ENCODE data around the gene ADAMTS3. TPM values are rescaled to one million over a fixed set of nuclear protein-coding genes. Genes with fewer than 3 reads are reported as not detected.

ADAMTS3 gene
- total and polyA plus RNA-seq, 7 experiments from 2014 or later = 0.07 TPM; not detected in 6

- ATAC-seq (no peak), DNase-seq (no peak)
- H3K9me3 ChIP-seq (ENCODE audit: control insufficient read depth in 2 of 3, low read length in 3 of 3) = peaks cover 0 to 4% (median 0%) of the 10 kb centered on the region in 3 experiments
- POLR2A ChIA-PET = no interaction called here
- H3K27me3 Mint-ChIP-seq = peaks cover 0 to 16% (median 3%) of the 10 kb centered on the region in 5 donors
- H3K27ac Mint-ChIP-seq = no peak overlapping the region
- CTCF ChIA-PET = no interaction called here
- intact Hi-C loops (cut with micrococcal nuclease) = no loop called here
- H3K4me1 Mint-ChIP-seq = no peaks in the 10 kb centered on the region
- H3K9me3 Mint-ChIP-seq = peaks cover 0 to 22% (median 5%) of the 10 kb centered on the region in 11 donors
- peaks cover 0 to 3% (median 0%) of the 10 kb centered on the region in 5 donors for H3K36me3 Mint-ChIP-seq
- H3K4me3 Mint-ChIP-seq = no peak overlapping the region
- no peaks in the 10 kb centered on the region for H3K4me1 ChIP-seq (ENCODE audit: control insufficient read depth in 2 of 2, insufficient read depth in 2 of 2, low read length in 2 of 2)
- H3K27me3 ChIP-seq (ENCODE audit: control insufficient read depth in 2 of 2, insufficient read depth in 2 of 2, low read length in 2 of 2) = no peaks in the 10 kb centered on the region
- H3K4me3 ChIP-seq (ENCODE audit: low read length) = no peak overlapping the region
- no peak overlapping the region for H3K27ac ChIP-seq (ENCODE audit: low read depth, low read length)
- no peaks in the 10 kb centered on the region for H3K36me3 ChIP-seq (ENCODE audit: control insufficient read depth in 2 of 3, insufficient read depth in 3 of 3, low read length in 3 of 3)
Observed at GRCh38 chr4:72507860-72508419, 61.1 kb downstream of the ADAMTS3 start.

GRCh38 chr4:72507167-72507566, 61.9 kb downstream of the ADAMTS3 start:
- peaks cover 0 to 16% (median 3%) of the 10 kb centered on the region in 5 donors for H3K27me3 Mint-ChIP-seq
- Histone ChIP-seq H3K27ac (ENCODE audit: low read depth, low read length) (no peak overlapping the region), H3K36me3 (ENCODE audit: control insufficient read depth in 2 of 3, insufficient read depth in 3 of 3, low read length in 3 of 3) (no peaks in the 10 kb centered on the region), H3K4me3 (ENCODE audit: low read length) (no peak overlapping the region), H3K27me3 (ENCODE audit: control insufficient read depth in 2 of 2, insufficient read depth in 2 of 2, low read length in 2 of 2) (no peaks in the 10 kb centered on the region), H3K4me1 (ENCODE audit: control insufficient read depth in 2 of 2, insufficient read depth in 2 of 2, low read length in 2 of 2) (no peaks in the 10 kb centered on the region), H3K9me3 (ENCODE audit: control insufficient read depth in 2 of 3, low read length in 3 of 3) (peaks cover 0 to 4% (median 0%) of the 10 kb centered on the region in 3 experiments)
- no peaks in the 10 kb centered on the region for H3K4me1 Mint-ChIP-seq
- POLR2A ChIA-PET = no interaction called here
- CTCF ChIA-PET = no interaction called here
- no peak overlapping the region for H3K4me3 Mint-ChIP-seq
- ATAC-seq = no peak
- H3K36me3 Mint-ChIP-seq = peaks cover 0 to 3% (median 0%) of the 10 kb centered on the region in 5 donors
- DNase-seq = no peak
- intact Hi-C loops (cut with micrococcal nuclease) = no loop called here
- peaks cover 0 to 22% (median 5%) of the 10 kb centered on the region in 11 donors for H3K9me3 Mint-ChIP-seq
- no peak overlapping the region for H3K27ac Mint-ChIP-seq

GRCh38 chr4:72505314-72505744, 63.7 kb downstream of the ADAMTS3 start:
- Mint-ChIP-seq H3K27me3 (peaks cover 0 to 16% (median 3%) of the 10 kb centered on the region in 5 donors), H3K9me3 (peaks cover 0 to 8% (median 3%) of the 10 kb centered on the region in 11 donors), H3K27ac (no peak overlapping the region), H3K36me3 (no peaks in the 10 kb centered on the region), H3K4me3 (no peak overlapping the region), H3K4me1 (no peaks in the 10 kb centered on the region)
- CTCF ChIA-PET = no interaction called here
- ATAC-seq = no peak
- no peaks in the 10 kb centered on the region for H3K36me3 ChIP-seq (ENCODE audit: control insufficient read depth in 2 of 3, insufficient read depth in 3 of 3, low read length in 3 of 3)
- POLR2A ChIA-PET = no interaction called here
- H3K4me1 ChIP-seq (ENCODE audit: control insufficient read depth in 2 of 2, insufficient read depth in 2 of 2, low read length in 2 of 2) = no peaks in the 10 kb centered on the region
- DNase-seq = no peak
- H3K27ac ChIP-seq (ENCODE audit: low read depth, low read length) = no peak overlapping the region
- peaks cover 0 to 4% (median 0%) of the 10 kb centered on the region in 3 experiments for H3K9me3 ChIP-seq (ENCODE audit: control insufficient read depth in 2 of 3, low read length in 3 of 3)
- H3K4me3 ChIP-seq (ENCODE audit: low read length) = no peak overlapping the region
- H3K27me3 ChIP-seq (ENCODE audit: control insufficient read depth in 2 of 2, insufficient read depth in 2 of 2, low read length in 2 of 2) = no peaks in the 10 kb centered on the region
- intact Hi-C loops (cut with micrococcal nuclease) = no loop called here

GRCh38 chr4:72500214-72500613, 68.8 kb downstream of the ADAMTS3 start:
- DNase-seq (no peak), ATAC-seq (no peak)
- Mint-ChIP-seq H3K36me3 (no peaks in the 10 kb centered on the region), H3K4me1 (no peaks in the 10 kb centered on the region), H3K27me3 (peaks cover 0 to 4% (median 0%) of the 10 kb centered on the region in 5 donors), H3K9me3 (peaks cover 0 to 6% (median 1%) of the 10 kb centered on the region in 11 donors), H3K4me3 (no peak overlapping the region), H3K27ac (no peak overlapping the region)
- no peaks in the 10 kb centered on the region for H3K36me3 ChIP-seq (ENCODE audit: control insufficient read depth in 2 of 3, insufficient read depth in 3 of 3, low read length in 3 of 3)
- intact Hi-C loops (cut with micrococcal nuclease) = no loop called here
- no peak overlapping the region for H3K27ac ChIP-seq (ENCODE audit: low read depth, low read length)
- ChIA-PET CTCF (no interaction called here), POLR2A (no interaction called here)
- no peaks in the 10 kb centered on the region for H3K4me1 ChIP-seq (ENCODE audit: control insufficient read depth in 2 of 2, insufficient read depth in 2 of 2, low read length in 2 of 2)
- no peaks in the 10 kb centered on the region for H3K27me3 ChIP-seq (ENCODE audit: control insufficient read depth in 2 of 2, insufficient read depth in 2 of 2, low read length in 2 of 2)
- H3K4me3 ChIP-seq (ENCODE audit: low read length) = no peak overlapping the region
- H3K9me3 ChIP-seq (ENCODE audit: control insufficient read depth in 2 of 3, low read length in 3 of 3) = no peaks in the 10 kb centered on the region

GRCh38 chr4:72496119-72496518, 72.9 kb downstream of the ADAMTS3 start:
- no peak for ATAC-seq
- Mint-ChIP-seq H3K36me3 (no peaks in the 10 kb centered on the region), H3K4me3 (no peak overlapping the region), H3K27me3 (no peaks in the 10 kb centered on the region), H3K4me1 (no peaks in the 10 kb centered on the region), H3K9me3 (peaks cover 2 to 13% (median 9%) of the 10 kb centered on the region in 11 donors), H3K27ac (no peak overlapping the region)
- no peak for DNase-seq
- POLR2A ChIA-PET = no interaction called here
- Histone ChIP-seq H3K9me3 (ENCODE audit: control insufficient read depth in 2 of 3, low read length in 3 of 3) (no peaks in the 10 kb centered on the region), H3K4me1 (ENCODE audit: control insufficient read depth in 2 of 2, insufficient read depth in 2 of 2, low read length in 2 of 2) (no peaks in the 10 kb centered on the region), H3K4me3 (ENCODE audit: low read length) (no peak overlapping the region), H3K36me3 (ENCODE audit: control insufficient read depth in 2 of 3, insufficient read depth in 3 of 3, low read length in 3 of 3) (no peaks in the 10 kb centered on the region), H3K27me3 (ENCODE audit: control insufficient read depth in 2 of 2, insufficient read depth in 2 of 2, low read length in 2 of 2) (no peaks in the 10 kb centered on the region), H3K27ac (ENCODE audit: low read depth, low read length) (no peak overlapping the region)
- CTCF ChIA-PET = no interaction called here
- intact Hi-C loops (cut with micrococcal nuclease) = no loop called here

- Mint-ChIP-seq H3K4me3 (no peak overlapping the region), H3K9me3 (peaks cover 2 to 11% (median 7%) of the 10 kb centered on the region in 11 donors), H3K27ac (no peak overlapping the region), H3K27me3 (no peaks in the 10 kb centered on the region), H3K4me1 (no peaks in the 10 kb centered on the region), H3K36me3 (no peaks in the 10 kb centered on the region)
- Histone ChIP-seq H3K27me3 (ENCODE audit: control insufficient read depth in 2 of 2, insufficient read depth in 2 of 2, low read length in 2 of 2) (no peaks in the 10 kb centered on the region), H3K4me1 (ENCODE audit: control insufficient read depth in 2 of 2, insufficient read depth in 2 of 2, low read length in 2 of 2) (no peaks in the 10 kb centered on the region), H3K27ac (ENCODE audit: low read depth, low read length) (no peak overlapping the region), H3K9me3 (ENCODE audit: control insufficient read depth in 2 of 3, low read length in 3 of 3) (no peaks in the 10 kb centered on the region), H3K36me3 (ENCODE audit: control insufficient read depth in 2 of 3, insufficient read depth in 3 of 3, low read length in 3 of 3) (no peaks in the 10 kb centered on the region), H3K4me3 (ENCODE audit: low read length) (no peak overlapping the region)
- ATAC-seq (no peak), DNase-seq (no peak)
- intact Hi-C loops (cut with micrococcal nuclease) = no loop called here
- ChIA-PET POLR2A (no interaction called here), CTCF (no interaction called here)
Observed at GRCh38 chr4:72494156-72494555, 74.9 kb downstream of the ADAMTS3 start.

GRCh38 chr4:72489267-72489666, 79.8 kb downstream of the ADAMTS3 start:
- Mint-ChIP-seq H3K27me3 (no peaks in the 10 kb centered on the region), H3K36me3 (no peaks in the 10 kb centered on the region), H3K4me1 (no peaks in the 10 kb centered on the region), H3K9me3 (peaks cover 0 to 6% (median 4%) of the 10 kb centered on the region in 11 donors), H3K4me3 (no peak overlapping the region), H3K27ac (no peak overlapping the region)
- Histone ChIP-seq H3K27me3 (ENCODE audit: control insufficient read depth in 2 of 2, insufficient read depth in 2 of 2, low read length in 2 of 2) (no peaks in the 10 kb centered on the region), H3K9me3 (ENCODE audit: control insufficient read depth in 2 of 3, low read length in 3 of 3) (no peaks in the 10 kb centered on the region), H3K4me1 (ENCODE audit: control insufficient read depth in 2 of 2, insufficient read depth in 2 of 2, low read length in 2 of 2) (no peaks in the 10 kb centered on the region), H3K36me3 (ENCODE audit: control insufficient read depth in 2 of 3, insufficient read depth in 3 of 3, low read length in 3 of 3) (no peaks in the 10 kb centered on the region), H3K27ac (ENCODE audit: low read depth, low read length) (no peak overlapping the region), H3K4me3 (ENCODE audit: low read length) (no peak overlapping the region)
- CTCF ChIA-PET = no interaction called here
- no peak for ATAC-seq
- DNase-seq = no peak
- POLR2A ChIA-PET = no interaction called here
- intact Hi-C loops (cut with micrococcal nuclease) = no loop called here
